Spleen (tissue), 7 donors: ENCODE results near the gene L1CAM.

Experiments used
- CTCF ChIP-seq, 11 experiments: fragments of 200-600 bp in 7 of 11; fragments of 450-650 bp in 4 of 11; sonication (generic) in 4 of 11; IDR thresholded peaks in 8 of 11; conservative IDR thresholded peaks in 3 of 11; 1 replicate in 7 of 11; 2 replicates in 4 of 11; pipeline versions ENCODE4 v1.4.0 to v1.8.0; 2016 to 2021; ENCODE audit warnings: antibody characterized with exemption in 11 of 11, inconsistent platforms in 4 of 11, mild to moderate bottlenecking in 1 of 11
- POLR2A ChIP-seq, 3 donors: fragments of 450-650 bp; IDR thresholded peaks; one replicate each; pipeline ENCODE4 v1.5.1; 2017; ENCODE audit warnings: antibody characterized with exemption in 3 of 3, mild to moderate bottlenecking in 1 of 3
- POLR2AphosphoS5 ChIP-seq, 3 donors: sonication (generic); formaldehyde crosslinking; IDR thresholded peaks; one replicate each; pipeline ENCODE4 v1.5.1; 2017; ENCODE audit warnings: antibody characterized with exemption in 3 of 3
- donor health status: DM: no; HTN: no; CAD: no; lungs with moderate emphysema.
- donor health status: DM: no; HTN: no; CAD: no.
- donor health status: DM: no; HTN: no; CAD: no.

GRCh38 chrX:153878345-153878744, 7.6 kb downstream of the L1CAM start:
- TF ChIP-seq CTCF (IDR thresholded peaks at IDR 0.05 in 8 of 11, conservative IDR thresholded peaks at IDR 0.05 in 3 of 11) (no peak), POLR2AphosphoS5 (IDR thresholded peaks at IDR 0.05) (no peak), POLR2A (IDR thresholded peaks at IDR 0.05) (no peak)
